Anterior cingulate cortex (tissue), 58 donors: ENCODE data around the gene NFRKB.

ENCODE experiments used
- DNase-seq, 58 donors: peaks; one replicate each; lab custom pipeline; 2025; lab: John Stamatoyannopoulos, UW

NFRKB gene

DNA sequence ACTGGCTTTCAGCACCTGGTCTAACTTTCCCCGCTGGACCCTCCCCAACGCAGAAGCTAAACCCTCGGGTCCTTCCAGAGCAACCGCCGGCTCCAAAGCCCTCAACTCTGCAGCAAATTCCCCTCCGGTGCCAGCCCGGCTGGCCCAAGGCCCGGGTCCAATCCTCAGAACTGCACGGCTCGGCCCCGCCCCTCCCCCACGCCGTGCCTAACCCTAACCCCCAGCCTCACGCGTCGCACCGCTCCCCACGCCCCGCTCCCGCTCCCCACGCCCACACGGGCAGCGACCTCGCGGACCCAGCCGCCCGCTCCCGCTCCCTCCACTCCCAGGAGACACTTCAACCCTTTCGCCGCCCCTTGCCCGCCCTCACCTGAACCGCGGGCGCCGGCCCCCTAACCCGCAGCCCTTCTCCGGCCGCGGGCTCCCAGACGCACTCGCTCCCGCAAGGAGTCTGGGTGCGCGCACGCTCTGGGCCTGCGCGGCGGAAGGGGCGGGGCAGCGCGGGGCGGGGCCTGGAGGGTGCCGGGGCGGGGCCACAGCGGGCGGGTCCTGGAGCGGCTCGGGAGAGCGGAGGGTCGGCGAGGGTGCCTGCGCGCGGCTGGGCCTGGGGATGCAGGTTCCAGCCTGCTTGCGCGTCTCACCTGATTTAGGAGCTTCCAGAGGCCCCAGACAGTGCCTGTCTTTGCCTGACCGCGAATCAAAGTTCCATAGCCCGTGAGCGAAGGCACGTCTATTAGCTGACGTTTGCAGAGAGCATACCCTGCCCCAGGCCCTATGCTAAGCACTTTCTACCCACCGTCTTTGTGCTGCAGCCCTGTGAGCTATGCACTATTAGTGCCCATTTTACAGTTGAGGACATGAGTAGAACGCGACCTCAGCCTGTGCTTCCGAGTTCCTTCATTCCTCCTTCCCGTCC is at the start of gene NFRKB:
TSS of gene NFRKB (minus strand) at position 453 of the 916 bp plus-strand sequence. CDS start 2,729 bp downstream, outside the sequence.
- DNase-seq = peak in 57 of 58 donors; percentile 29 to 92 (median 77)

DNA sequence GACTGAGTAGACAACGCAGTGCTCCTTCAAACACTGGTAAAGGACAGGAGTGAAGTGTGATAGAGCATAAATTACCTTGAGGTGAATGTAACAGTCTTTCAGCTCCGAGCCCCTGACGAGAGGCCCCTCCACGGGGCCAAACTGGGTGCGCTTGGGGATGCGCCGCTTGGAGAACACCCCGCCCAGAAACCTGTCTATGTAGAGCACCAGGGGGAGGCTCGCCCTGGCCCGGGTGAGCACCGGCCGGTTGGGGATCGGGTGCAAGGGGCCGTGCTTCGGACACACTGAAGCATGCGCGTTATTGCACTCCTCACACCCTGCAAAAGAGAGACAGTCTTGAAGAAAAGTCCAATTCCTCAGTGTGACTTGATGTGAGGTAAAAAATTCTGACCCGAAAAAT is 49.3 kb upstream of the NFRKB start:
- no peak for DNase-seq

DNA sequence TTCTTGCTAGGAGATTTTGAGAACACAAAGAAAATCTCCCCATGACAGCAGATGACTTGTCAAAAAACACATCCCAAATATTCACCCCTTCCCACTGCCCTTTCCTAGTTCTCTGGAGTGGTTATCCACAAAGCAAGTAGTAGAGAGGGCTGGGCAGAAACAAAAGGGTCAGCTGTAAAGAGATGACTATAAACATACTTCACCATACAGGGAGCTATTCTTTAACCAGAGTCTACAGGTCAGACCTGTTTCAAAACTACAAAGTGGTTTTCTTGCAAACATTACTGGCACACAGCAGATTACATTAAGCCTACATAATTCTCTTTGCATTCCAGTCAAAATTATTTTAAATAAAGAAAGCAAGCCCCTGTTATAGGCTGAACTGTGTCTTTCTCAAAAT is 47.7 kb upstream of the NFRKB start:
- no peak for DNase-seq

DNA sequence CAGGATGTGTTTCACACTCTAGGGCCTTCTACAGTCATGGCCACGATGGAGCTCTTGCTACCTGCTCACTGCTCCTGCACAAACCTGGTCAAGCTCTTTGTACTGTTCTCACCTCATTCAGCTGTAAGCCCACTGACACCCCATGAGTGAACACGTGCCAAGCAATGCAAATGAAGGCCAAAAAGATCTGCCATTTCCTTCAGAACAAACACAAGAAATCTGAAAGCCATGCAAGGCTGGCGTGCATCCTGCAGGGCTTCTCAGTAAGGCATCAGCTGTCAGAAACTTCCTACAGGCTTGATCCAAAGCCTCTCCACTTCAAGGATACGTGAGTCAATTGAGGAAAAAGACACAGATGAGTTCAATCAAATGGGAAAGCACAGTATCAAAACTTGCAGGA is 44.1 kb upstream of the NFRKB start:
- DNase-seq = no peak

DNA sequence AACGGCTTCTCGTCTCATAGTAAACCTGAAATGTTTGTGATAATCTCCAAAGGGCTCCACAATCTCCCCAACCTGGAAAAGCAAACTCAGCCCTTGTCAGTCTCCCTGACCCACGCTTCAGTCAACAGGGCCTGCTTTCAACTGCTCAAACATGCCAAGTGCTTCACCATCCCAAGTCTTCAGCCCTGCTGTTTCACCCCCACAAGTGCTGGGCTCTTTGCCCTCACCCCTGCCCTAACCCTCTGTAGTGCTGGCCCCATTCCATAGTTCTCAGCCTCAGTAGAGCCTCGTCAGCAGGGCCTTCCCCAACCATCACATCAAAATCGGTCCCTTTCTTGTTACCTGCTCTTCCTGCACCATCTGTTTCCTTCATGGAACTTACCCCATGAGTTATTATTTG is 43.4 kb upstream of the NFRKB start:
- no peak for DNase-seq

DNA sequence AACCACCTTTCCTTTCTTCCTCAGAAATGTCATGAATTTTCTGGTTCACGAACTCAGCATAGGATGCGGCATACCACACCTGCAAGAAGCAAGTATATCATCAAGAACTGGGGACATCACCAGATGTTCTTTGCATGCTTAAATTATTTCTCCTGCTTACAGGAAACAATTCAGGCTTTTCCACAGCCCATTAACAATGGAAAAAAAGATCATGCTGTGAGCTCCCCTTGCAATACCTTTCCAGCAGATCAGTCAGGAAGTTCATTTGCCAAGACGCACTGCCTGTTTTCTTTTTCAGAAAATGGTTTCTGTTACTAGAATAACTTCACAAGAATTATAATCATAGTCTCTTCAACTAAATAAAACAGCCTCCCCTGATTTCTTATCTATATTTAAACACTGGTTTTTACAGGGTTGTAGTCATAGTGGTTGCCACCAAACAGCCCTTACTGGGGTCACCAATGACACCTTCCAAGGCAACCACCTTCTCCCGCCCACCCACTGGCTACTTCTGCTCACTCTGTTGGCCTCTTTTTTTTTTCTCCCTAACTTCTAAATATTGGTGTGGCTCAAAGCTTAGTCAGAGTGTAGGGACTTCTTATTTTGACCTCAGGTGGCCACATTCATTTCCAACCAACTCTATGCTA is 42.3 kb upstream of the NFRKB start:
- DNase-seq = no peak

DNA sequence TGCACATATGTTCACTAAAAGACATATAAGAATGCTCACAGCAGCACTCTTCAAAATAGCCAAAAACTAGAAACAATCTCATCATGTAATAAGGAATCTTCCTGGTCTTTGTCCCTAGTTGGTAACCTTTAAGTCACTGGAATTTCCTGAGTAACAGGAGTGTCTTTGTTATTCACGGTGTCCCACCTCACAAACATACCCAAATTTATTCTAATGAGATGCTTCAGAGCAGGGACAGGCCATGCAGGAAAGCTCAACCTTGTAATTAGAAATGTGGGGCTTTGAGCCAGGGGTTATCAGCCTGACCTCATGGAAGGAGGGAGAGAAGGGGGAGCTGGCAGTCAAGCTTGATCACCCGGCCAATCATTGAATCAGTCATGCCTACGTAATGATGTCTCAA is 40.3 kb upstream of the NFRKB start:
- no peak for DNase-seq

DNA sequence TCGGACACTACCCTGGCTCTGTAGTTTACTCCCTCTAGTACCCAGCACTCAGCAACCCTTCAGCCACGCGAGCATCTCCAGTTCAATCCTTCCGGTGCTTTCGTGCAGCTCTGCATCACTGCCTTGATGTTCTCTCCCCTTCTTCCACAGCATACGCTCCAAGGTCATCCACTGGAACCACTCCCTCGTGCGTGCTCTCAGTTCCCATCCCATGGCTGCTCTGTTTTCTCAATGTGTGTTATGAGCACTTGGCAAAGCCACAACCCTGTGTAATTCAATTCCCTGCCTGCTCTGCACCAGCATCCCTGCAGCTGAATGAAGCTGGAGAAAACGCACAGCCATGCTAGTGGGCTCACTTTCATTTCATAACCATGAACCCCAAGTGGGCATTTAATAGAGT is 38.5 kb upstream of the NFRKB start:
- no peak for DNase-seq

DNA sequence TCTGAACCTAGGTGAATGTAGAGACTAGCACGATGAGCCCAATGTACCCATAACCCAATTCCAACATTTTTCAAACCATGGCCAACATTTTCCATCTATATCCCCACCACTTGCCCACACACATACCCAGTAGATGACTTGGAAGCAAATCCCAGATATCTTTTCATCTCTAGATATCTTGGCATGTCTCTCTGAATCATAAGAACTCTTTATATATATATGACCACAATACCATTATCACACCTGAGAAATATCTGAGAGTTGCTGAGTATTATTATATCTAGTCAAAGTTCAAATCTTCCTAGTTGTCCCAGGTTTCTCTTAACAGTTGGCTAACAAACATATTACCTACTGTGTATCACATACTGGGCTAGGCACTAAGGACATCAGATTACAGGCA is 37.9 kb upstream of the NFRKB start:
- DNase-seq = no peak

DNA sequence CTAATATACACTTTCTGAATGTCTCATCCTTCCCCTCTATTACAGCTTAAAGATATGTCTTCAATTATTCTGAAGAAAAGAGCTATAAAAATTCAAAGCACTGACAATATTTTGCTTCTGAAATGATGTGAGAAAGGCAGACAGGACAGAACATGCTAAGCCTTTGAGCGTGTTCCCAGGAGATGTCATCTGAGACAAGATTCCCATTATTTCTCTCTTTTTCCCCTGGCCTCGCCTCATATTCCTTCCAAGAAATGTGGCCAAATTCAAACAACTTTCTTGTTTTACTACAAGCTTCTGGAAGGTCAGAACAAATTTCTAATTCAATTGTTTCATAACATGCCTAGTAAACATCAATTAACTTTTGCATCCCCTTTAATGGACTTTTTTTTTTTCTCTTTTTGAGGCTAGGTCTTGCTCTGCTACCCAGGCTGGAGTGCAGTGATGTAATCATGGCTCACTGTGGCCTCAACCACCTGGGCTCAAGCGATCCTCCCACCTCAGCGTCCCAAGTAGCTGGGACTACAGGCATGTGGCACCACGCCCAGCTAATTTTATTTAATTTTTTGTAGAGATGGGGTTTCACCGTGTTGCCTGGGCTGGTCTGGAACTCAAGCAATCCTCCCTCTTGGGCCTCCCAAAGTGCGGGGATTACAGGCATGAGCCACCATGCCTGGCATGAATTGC is 37.1 kb upstream of the NFRKB start:
- no peak for DNase-seq

DNA sequence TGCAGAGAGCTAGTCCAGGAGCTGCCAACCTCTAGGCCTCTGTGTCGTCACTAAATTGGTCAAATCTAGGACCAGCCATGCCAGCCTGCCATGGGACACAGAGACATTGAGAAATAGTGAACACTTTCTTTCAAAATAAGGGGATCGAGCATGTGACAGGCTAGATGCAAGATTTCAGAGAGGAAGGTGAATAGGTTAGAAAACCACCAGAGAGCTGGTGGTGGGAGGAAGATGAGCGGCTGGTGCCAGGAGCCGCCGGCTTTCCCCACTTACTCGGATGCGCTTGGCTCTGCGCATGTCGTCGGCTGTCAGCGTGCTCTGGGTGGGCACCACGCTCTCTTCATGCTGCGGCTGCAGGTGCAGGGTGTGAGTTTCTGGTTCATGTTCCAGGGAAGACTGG is 35.4 kb upstream of the NFRKB start:
- no peak for DNase-seq

DNA sequence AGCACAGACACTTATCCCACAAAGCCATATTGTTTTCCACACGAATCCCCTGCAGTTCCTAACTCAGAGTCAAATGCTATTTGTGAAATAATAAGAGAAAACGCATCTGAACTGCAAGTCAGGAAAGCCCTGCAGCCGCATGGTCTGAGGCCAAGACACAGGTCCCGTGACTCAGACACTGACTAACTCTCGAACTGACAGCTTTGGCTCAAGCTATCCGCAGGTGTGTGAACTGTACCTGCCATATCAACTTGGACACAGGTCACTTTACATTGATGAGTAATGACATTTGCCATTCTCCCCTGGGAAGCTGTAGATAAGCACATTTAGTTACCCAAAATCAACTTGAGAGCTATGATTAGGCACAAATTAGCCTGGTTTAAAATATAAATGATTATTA is 34.9 kb upstream of the NFRKB start:
- no peak for DNase-seq

DNA sequence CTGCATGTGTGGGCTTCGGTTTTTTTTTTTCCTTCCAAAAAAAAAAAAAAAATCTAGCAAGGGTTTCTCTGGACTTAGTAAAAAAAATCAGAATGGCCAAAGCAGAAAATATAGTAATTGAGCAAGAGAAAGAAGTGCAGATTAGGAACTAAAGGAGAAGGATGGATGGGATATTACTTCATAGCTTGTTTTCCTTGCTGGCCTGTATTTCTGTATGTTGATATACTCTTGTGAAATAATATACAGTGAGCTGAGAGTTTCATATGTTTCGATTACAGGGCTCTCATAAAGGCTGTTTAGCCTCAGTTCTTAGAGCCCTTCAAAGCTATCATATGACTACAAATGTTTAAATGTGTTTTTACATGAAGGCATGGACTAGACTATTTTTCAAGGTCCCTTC is 34.3 kb upstream of the NFRKB start:
- no peak for DNase-seq

DNA sequence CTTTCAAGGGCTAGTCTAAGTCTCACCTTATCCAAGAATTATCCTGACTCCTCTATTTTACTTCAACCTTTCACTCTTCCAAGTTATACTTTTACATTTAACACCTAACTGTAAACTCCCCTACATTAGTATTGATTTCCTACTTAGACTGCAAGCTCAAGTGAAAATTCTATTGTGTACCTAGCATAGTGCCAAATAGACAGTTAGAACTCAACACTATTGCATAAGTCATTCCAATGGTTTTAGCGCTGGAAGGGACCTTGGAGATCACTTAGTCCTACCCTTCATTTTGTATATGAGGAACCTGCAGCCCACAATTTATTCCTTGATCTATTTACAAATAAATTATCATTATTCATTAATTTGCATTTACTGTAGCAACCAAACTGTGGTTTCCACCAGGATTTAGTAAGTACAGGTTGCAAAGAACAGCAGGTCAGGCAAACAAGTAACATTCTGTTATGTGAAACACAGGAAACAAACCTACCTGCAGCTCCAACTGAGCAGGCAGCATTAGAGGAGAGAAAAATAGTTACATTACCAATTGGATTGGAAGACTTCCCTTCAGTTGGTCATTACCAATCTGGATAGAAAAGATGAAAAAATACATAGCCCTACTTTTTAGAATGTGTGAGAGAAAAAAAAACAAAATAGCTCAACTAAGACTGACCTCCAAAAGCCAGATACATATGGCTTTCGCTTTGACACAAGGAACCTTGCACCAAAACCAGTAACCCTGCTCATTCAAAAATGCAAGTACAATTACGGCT is 33.7 kb upstream of the NFRKB start:
- no peak for DNase-seq

DNA sequence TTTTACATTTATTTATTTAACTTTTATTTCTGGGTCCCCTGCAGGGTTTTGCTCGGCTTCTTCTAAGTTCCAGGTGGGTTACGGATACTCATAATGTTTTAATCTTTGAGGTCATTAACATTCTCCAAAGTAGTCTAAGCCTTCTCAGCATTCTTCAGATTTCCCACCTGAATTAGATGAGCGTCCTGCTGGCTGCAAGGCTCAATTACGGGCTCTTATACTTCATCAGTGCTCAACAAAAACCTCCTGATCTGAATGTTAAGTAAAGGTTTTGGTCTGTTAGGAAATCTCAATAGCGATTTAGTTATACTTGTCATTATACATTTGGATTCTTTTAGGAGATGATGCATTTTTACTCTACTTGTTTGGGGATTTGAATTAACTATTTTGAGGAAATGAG is 27.3 kb upstream of the NFRKB start:
- DNase-seq = no peak

DNA sequence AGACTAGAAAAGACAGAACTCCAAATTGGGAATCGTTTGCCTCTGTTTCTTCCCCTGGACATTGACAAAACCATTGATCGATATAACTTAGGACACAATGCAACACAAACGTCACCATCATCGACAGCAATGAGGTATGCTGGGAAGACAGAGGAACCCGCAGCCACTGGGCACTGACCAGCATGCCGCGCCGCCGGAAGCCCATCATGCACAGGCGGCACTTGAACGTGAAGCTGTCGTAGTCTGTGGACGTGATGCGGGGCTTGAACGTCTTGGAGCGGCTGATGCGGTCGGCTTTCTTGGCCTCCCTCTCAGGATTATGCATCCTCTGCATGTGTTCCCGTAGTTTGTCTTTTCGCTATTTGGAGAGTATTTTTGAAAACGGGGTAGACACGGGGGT is 23.0 kb upstream of the NFRKB start:
- DNase-seq = no peak

DNA sequence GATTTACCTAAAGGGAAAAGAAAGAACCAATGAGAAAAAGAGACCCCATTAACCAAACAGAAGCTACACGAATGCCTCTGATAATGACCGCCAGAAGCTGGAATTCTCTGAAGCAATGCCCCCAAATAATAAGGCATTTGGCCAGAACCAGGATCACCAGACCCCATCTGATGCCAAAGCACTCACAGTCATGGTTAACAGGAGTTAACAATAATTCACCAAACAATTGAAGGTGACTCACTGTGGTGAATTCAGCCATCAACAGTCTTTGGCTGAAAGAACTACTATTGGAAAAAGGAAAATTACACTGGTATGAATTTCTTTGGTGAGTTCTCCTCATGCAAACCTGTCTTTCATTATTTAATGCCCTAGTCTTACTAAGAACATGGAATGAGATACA is 21.9 kb upstream of the NFRKB start:
- DNase-seq = no peak

DNA sequence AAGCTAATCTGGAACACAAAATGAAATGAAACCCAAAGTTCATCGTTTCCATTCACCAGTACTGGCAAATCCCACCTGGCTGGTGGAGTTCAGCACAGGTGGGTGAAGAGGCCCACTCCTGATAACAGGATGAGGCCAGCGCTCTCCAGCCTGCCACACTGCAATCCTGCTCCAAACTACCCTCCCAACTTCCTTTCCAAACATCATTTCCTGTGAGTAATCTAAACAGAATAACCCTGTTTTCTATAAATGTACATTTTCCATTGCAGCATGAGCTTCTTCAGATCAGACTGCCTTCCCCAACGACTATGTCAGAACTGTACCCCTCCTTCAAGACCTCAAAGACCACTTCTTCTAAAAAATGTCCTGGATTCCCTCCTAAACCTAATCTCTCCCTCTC is 15.9 kb upstream of the NFRKB start:
- DNase-seq = no peak

DNA sequence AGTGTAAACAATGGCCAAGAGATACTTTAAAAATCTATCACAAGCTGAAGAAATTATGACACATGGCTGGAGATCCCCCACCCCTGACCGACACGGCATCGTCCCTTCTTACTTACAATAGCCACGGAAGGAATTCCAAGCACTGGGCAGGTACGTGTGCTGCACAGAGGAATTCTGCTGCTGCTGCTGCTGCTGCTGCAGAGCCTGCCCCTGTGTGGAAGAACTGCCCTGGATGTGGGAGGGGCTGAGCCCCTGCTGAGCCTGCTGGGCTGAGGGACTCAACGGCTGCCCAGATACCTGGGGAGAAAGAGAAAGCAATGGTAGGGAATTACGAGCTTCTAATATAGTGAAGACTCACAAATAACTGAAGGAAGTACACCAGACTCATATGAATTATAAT is 15.0 kb upstream of the NFRKB start:
- DNase-seq = no peak

DNA sequence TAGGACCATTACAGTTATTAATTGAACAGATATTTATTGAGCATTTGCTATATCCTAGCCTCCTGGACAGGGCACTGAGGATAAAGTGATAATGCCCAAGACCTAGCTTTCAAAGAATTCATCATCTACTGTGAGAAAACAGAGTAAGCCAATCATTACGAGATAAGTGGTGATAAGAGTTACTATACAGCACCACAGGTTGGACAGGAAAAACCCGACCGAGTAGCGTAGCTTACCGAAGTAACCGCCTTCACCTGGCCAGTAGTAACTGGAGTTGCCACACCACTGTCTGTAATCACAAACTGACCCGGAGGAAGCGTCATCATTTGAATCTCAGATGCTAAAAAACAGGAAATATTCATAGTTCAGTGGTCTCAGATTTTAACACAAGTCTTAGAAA is 10.0 kb upstream of the NFRKB start:
- DNase-seq = no peak

DNA sequence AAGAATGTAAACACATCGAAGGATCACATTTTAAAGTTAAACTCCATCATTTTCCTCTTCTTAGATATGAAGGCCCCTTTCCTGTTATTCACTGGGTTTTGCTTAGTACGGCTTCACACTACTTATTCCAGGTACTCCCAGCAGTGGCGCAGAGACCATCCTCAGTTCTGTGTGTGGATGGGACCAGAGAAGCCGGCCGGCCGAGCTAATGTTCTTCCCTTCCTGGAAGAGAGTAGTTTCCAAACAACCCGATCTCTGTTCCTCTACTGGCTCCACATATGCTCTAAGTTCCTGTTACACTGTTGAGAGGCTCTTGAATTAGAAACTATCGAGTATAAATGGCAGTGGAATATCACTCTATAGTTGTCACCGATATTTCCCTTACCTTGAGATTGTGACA is 684 bp upstream of the NFRKB start:
- peak in 2 of 58 donors; percentile 4 to 27 for DNase-seq
